ENCODE data around the gene HSD17B2.

The HSD17B2 gene

GRCh38 chr16:82050909-82051357 lies 15.9 kb downstream of the HSD17B2 start:
- no peak for DNase-seq

GRCh38 chr16:82051656-82052055 lies 16.6 kb downstream of the HSD17B2 start:
- no peak for DNase-seq

- DNase-seq, result no peak
Observed at GRCh38 chr16:82055117-82055516, 20.1 kb downstream of the HSD17B2 start.

- DNase-seq, result no peak
Observed at GRCh38 chr16:82055728-82056549, 20.9 kb downstream of the HSD17B2 start.

- no peak for DNase-seq
Observed at GRCh38 chr16:82056550-82056896, 21.5 kb downstream of the HSD17B2 start.

DNA sequence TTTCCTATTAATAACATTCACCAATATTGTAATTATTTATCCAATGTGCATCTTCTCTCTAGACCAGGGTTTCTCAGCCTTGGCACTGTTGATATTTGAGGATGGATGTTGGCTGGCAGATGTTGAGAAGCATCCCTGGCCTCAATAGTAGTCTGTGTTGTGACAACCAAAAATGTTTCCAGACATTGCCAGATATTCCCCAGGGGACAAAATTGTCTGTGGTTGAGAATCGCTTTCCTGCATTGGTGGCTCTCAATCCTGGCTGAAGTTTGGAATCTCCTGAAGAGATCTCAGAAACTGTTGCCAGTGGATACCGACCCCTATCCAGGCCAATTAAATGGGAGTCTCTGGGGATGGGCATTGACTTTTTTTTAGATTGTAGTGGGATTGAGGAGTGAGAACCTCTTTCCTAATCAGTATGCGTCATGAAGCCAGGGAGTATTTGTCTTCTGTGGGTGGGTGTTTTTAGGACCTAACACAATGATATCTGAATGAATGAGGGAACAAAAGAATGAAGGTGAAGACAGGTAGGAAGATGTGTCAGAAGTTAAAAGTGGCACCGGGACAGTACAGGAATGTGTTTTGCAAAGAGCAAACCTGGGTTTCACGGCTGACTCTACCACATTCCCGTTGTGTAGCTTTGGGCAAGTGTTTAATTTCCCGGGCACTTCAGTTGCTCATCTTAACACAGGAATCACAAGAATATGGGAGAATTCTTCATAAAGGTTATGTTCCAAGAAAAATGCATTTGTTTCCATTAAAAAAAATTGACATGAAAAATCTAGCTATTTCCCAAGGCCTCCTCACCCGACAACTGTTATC lies 24.3 kb downstream of the HSD17B2 start:
- DNase-seq, result no peak

GRCh38 chr16:82059983-82060421 lies 24.9 kb downstream of the HSD17B2 start:
- peak; percentile 71 to 81 (median 74) for DNase-seq

- peak; percentile 34 to 48 (median 47) for DNase-seq
Observed at GRCh38 chr16:82061861-82062525, 26.9 kb downstream of the HSD17B2 start.

DNA sequence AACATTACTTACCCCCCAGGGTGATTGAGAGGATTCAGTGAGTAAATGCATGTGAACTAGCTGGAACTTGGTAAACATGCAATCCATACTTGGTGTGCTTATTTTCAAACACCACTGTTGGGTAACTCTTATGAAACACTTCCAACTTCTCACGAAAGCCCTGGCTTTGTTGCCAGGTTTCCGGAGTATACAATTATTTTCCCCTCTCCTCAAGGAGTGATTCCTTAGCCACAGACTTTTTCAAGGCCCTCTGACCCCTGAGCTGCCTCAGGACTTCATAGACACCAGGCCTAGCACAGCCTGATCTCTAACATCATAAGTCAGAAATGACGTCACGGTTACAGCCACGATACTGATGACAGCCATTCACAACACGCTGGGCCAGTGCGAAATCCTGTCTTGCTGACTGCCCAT lies 27.6 kb downstream of the HSD17B2 start:
- DNase-seq, result peak in 1 of 3 donors; percentile 13

DNA sequence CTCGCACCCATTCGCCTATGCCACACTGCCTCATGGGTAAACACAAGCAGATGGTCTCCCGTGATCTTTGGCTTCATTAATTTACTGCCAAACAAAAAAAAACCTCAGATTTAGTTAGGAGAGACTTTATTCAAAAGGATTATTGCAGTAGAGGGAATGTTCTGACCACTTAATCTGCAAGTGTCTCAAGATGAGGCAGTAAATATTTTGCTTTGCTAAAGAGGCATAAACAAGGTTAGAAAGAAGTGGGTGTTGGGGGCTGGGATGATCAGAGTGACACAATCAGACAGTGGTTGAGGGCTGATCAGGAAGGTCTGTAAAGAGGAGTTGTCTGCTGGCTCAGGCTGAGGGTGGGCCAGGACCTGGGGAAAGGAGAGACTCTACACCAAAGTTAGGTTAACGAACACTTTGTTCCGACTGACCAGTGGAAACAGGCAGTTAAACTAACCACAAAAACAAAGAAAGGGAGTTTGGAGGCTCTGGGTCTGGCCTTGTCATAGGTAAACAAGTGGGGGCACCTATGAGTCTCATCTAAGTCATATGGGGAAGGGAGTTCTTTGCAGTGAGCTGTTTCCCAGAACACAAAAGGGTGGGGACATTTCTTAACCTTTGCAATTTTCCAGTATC lies 28.5 kb downstream of the HSD17B2 start:
- DNase-seq, result no peak

GRCh38 chr16:82067042-82067803 lies 32.2 kb downstream of the HSD17B2 start:
- no peak for DNase-seq

DNA sequence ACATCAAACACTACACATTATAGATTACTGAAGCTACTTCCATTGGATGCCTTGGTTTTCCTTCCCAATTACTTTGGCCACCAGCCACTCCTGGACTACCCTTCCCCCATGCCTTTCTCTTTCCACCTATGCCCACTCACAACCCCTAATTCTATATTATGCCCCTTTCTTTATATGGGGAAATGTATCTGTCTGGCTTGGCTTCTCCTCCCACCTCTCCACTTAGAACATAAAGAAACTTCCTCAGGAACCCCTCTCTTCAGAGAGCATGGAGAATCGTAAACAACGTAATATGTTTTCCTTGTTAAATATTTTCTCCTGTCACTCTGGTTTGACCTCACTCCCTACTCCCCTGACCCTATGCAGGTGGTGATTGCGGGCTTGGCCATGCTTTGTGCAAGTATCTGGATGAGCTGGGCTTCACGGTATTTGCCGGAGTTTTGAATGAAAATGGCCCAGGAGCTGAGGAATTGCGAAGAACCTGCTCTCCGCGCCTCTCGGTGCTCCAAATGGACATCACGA lies 32.8 kb downstream of the HSD17B2 start:
- DNase-seq, result no peak

- DNase-seq, result peak; percentile 60 to 68 (median 66)
Observed at GRCh38 chr16:82070656-82071369, 35.8 kb downstream of the HSD17B2 start.

DNA sequence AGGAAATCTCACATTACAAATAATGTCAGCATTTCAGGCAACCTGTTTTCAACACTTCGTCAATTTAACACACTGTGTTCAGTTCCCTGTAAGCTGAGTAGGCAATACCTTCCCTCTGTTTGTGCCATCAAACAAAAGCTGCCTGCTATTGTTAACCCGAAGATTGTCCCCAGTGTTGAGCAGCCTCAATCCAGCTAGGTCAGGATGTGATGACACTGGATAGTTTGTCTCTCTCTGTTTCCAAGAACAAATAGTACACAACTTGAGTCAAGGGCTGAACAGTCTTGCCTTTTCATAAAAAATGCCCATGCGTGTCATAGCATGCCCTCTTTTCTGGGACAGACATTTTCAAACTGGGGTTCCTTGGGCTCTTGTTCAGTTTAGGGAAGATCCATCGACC lies 36.4 kb downstream of the HSD17B2 start:
- no peak for DNase-seq

GRCh38 chr16:82072313-82072712 lies 37.3 kb downstream of the HSD17B2 start:
- DNase-seq, result no peak

DNA sequence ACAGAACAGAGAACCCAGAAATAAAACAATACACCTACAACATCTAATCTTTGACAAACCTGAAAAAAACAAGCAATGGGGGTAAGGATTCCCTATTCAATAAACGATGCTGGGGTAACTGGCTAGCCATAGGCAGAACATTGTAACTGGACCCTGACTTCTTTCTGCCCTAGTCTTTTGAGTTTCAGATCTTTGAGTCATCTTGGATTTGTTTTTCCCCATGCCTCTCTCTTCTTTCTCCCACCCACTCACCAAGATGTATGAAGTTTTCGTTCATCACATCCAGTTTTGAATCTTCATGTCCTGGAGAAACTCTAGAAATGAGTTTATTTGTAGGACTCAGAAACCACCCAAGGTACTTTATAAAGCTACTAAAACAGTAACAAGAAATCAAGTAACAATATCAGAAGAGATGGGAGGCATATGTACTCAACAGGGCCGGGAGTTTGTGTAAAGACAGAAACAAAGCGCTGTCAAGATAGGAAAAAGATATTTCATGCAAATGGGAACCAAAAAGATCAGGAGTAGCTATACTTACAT lies 39.0 kb downstream of the HSD17B2 start:
- no peak for DNase-seq

GRCh38 chr16:82078125-82078524 lies 43.1 kb downstream of the HSD17B2 start:
- no peak for DNase-seq

GRCh38 chr16:82079892-82080291 lies 44.8 kb downstream of the HSD17B2 start:
- DNase-seq, result no peak

DNA sequence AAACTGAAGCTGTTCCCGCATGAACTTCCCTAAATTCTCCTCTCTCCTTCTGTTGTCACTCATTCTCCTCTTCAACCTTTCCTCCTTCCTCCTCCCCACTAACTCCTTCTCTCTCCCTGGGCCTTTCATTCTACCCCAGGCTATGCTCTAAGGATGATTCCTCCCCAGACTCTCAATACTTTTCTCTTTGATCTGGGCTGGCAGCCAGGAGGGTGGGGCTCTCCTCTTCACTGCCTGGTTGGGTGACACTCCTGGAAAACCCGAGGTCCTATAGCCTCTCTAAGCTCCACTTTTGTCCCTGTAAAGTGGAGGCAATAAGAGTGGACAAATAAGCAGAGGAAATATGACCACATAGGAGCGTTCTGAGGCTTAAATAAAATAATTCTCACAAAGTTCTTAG lies 46.2 kb downstream of the HSD17B2 start:
- peak in 2 of 3 donors; percentile 24 to 31 for DNase-seq

DNA sequence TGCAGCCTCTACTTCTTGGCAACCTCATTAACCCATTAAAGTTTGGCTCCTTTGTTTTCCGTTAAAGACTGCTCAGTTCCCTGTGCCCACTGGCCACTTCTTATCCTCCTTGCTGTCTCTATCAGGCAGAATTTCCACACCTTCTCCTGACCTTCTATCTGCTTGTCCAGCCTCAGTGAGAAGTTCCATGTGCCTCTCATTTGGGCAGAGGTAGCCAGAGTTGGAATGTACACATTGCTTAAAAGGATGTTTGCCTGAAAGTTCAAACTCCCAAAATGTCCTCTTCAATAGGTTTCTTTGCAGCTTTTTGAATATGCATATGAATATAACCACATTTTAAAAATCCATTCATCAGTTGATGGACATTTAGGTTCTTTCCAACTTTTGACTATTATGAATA lies 47.0 kb downstream of the HSD17B2 start:
- DNase-seq, result no peak
